ENCODE data around the gene CXCR5.

Gene CXCR5

DNA sequence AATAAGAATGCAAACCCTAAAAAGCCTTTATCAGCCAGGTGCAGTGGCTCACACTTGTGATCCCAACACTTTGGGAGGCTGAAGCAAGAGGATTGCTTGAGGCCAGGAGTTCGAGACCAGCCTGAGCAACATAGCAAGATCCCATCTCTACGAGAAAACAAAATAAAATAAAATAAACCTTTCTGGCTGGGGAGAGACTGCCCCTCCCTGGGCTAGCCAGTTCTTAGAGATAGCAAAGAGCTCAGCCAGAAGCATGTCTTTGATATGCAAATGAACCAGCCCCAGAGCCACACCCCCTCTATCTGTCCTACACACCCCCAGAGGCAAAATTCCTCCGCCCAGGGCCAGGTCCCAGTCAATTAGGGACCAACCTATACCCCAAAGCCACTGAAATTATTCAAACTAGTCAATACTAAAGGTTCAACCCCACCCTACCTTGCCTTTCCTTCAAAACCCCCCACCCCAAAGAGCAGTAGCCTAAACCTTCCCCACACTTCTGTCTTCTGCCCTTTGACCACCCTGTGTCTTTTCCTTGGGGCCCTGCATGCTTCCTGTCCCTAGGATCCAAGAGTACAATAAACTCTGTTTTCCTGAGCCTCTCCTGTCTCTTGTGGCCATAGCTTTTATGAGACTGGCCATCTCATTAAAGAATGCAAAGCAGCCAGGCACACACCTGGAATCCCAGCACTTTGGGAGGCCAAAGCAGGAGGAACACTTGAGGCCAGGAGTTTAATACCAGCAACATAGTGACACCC, 37.3 kb upstream of the CXCR5 start:
- no peaks in the 10 kb centered on the region for H3K4me1 ChIP-seq (ENCODE audit: control insufficient read depth, insufficient read depth, low read length)
- no peaks in the 10 kb centered on the region for H3K9me3 ChIP-seq (ENCODE audit: control insufficient read depth, insufficient read depth, low read depth, low read length)
- ChIA-PET POLR2A (interaction anchor here (1.4 kb wide), 1 partner anchor 54 kb away, joined by 4 read pairs; no protein-coding TSS in a partner anchor), CTCF (interaction anchor here (0.6 kb wide), 1 partner anchor 72 kb away, joined by 4 read pairs; no protein-coding TSS in a partner anchor)
- H3K4me3 ChIP-seq (ENCODE audit: low read depth, low read length) = no peak overlapping the region
- TF ChIP-seq ZNF639 (tag by site-specific recombination; IDR thresholded peaks at IDR 0.05) = no peak
- TF ChIP-seq ZNF658 (tag by site-specific recombination; IDR thresholded peaks at IDR 0.05) = no peak
- TF ChIP-seq ZNF132 (tag by site-specific recombination; IDR thresholded peaks at IDR 0.05; ENCODE audit: borderline replicate concordance) = no peak
- no peak for TF ChIP-seq HOXD13 (CRISPR knock-in tag; IDR thresholded peaks at IDR 0.05; ENCODE audit: borderline replicate concordance)
- no peak for TF ChIP-seq ZNF248 (tag by site-specific recombination; IDR thresholded peaks at IDR 0.05)
- no peak for TF ChIP-seq PRDM1 (tag by site-specific recombination; IDR thresholded peaks at IDR 0.05)
- TF ChIP-seq ZNF501 (tag by site-specific recombination; IDR thresholded peaks at IDR 0.05) = no peak
- no peak for TF ChIP-seq ZBTB20 (tag by site-specific recombination; IDR thresholded peaks at IDR 0.05)
- TF ChIP-seq, protein P1, sequence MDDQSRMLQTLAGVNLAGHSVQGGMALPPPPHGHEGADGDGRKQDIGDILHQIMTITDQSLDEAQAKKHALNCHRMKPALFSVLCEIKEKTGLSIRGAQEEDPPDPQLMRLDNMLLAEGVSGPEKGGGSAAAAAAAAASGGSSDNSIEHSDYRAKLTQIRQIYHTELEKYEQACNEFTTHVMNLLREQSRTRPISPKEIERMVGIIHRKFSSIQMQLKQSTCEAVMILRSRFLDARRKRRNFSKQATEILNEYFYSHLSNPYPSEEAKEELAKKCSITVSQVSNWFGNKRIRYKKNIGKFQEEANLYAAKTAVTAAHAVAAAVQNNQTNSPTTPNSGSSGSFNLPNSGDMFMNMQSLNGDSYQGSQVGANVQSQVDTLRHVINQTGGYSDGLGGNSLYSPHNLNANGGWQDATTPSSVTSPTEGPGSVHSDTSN (CRISPR knock-in tag; IDR thresholded peaks at IDR 0.05) = no peak
- TF ChIP-seq ZNF211 (tag by site-specific recombination; IDR thresholded peaks at IDR 0.05; ENCODE audit: low read depth) = no peak
- no peak for TF ChIP-seq ZNF449 (tag by site-specific recombination; IDR thresholded peaks at IDR 0.05)
- TF ChIP-seq, protein P2, sequence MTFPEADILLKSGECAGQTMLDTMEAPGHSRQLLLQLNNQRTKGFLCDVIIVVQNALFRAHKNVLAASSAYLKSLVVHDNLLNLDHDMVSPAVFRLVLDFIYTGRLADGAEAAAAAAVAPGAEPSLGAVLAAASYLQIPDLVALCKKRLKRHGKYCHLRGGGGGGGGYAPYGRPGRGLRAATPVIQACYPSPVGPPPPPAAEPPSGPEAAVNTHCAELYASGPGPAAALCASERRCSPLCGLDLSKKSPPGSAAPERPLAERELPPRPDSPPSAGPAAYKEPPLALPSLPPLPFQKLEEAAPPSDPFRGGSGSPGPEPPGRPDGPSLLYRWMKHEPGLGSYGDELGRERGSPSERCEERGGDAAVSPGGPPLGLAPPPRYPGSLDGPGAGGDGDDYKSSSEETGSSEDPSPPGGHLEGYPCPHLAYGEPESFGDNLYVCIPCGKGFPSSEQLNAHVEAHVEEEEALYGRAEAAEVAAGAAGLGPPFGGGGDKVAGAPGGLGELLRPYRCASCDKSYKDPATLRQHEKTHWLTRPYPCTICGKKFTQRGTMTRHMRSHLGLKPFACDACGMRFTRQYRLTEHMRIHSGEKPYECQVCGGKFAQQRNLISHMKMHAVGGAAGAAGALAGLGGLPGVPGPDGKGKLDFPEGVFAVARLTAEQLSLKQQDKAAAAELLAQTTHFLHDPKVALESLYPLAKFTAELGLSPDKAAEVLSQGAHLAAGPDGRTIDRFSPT (tag by site-specific recombination; IDR thresholded peaks at IDR 0.05) = no peak
- no peak for TF ChIP-seq ZNF747 (tag by site-specific recombination; IDR thresholded peaks at IDR 0.05)
- TF ChIP-seq ZNF626 (tag by site-specific recombination; IDR thresholded peaks at IDR 0.05) = no peak
- TF ChIP-seq ZNF311 (tag by site-specific recombination; IDR thresholded peaks at IDR 0.05; ENCODE audit: borderline replicate concordance) = no peak
- TF ChIP-seq, protein P3, sequence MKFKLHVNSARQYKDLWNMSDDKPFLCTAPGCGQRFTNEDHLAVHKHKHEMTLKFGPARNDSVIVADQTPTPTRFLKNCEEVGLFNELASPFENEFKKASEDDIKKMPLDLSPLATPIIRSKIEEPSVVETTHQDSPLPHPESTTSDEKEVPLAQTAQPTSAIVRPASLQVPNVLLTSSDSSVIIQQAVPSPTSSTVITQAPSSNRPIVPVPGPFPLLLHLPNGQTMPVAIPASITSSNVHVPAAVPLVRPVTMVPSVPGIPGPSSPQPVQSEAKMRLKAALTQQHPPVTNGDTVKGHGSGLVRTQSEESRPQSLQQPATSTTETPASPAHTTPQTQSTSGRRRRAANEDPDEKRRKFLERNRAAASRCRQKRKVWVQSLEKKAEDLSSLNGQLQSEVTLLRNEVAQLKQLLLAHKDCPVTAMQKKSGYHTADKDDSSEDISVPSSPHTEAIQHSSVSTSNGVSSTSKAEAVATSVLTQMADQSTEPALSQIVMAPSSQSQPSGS (tag by site-specific recombination; IDR thresholded peaks at IDR 0.05; ENCODE audit: low read depth) = no peak
- TF ChIP-seq MZF1 (tag by site-specific recombination; IDR thresholded peaks at IDR 0.05; ENCODE audit: borderline replicate concordance) = no peak
- TF ChIP-seq, protein P4, sequence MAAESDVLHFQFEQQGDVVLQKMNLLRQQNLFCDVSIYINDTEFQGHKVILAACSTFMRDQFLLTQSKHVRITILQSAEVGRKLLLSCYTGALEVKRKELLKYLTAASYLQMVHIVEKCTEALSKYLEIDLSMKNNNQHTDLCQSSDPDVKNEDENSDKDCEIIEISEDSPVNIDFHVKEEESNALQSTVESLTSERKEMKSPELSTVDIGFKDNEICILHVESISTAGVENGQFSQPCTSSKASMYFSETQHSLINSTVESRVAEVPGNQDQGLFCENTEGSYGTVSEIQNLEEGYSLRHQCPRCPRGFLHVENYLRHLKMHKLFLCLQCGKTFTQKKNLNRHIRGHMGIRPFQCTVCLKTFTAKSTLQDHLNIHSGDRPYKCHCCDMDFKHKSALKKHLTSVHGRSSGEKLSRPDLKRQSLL (tag by site-specific recombination; IDR thresholded peaks at IDR 0.05) = no peak
- no peaks in the 10 kb centered on the region for H3K36me3 ChIP-seq (ENCODE audit: control insufficient read depth in 2 of 2, insufficient read depth in 1 of 2, low read length in 2 of 2)
- H3K27ac ChIP-seq (ENCODE audit: extremely low read depth, low read depth, low read length) = no peak overlapping the region
